HFFc6 (cell line): ENCODE measurements around the gene CNN3. TPM values are rescaled to one million over a fixed set of nuclear protein-coding genes. Genes with fewer than 3 reads are reported as not detected.

Source experiments
- DNase-seq: peaks from one replicate; pipeline ENCODE4 v3.0.0-alpha.2; 2018
- H3K27ac Mint-ChIP-seq: 2 replicates; pipeline ENCODE4 v1.8.0; 2020; ENCODE audit warnings: mild to moderate bottlenecking, mixed read lengths
- H3K27me3 Mint-ChIP-seq: 2 replicates; pipeline ENCODE4 v1.8.0; 2021; ENCODE audit warnings: mild to moderate bottlenecking, moderate library complexity, mixed read lengths; ENCODE audit not compliant: insufficient read depth
- H3K36me3 Mint-ChIP-seq: 2 replicates; pipeline ENCODE4 v1.8.0; 2021; ENCODE audit warnings: low read depth, mixed read lengths
- H3K4me1 Mint-ChIP-seq: 2 replicates; pipeline ENCODE4 v1.8.0; 2020; ENCODE audit warnings: low read depth, mixed read lengths
- H3K4me3 Mint-ChIP-seq: 2 replicates; pipeline ENCODE4 v1.8.0; 2020; ENCODE audit warnings: mild to moderate bottlenecking, moderate library complexity, mixed read lengths
- H3K9me3 Mint-ChIP-seq: 2 replicates; pipeline ENCODE4 v1.8.0; 2020; ENCODE audit warnings: mild to moderate bottlenecking, mixed read lengths
- total RNA-seq, 6 experiments: library from RNA; stranded (reverse); fragmentation: NEBNext Ultra II Directional; extraction: Animal tissue kit (Norgen Biotek cat#: 25700); gene quantifications; 2 replicates in 1 of 6; 3 replicates in 5 of 6; pipeline ENCODE4 v1.2.3, GENCODE V29; 2021
- TF ChIP-seq, protein P1 (sequence below): fragments of 200-600 bp; sonication (generic); IDR thresholded peaks from 2 replicates; pipeline ENCODE4 v1.5.0; 2021; ENCODE audit warnings: antibody characterized with exemption, mild to moderate bottlenecking

CNN3 gene
- total RNA-seq, 6 experiments from 2014 or later = 210 to 253 (median 232) TPM

DNA sequence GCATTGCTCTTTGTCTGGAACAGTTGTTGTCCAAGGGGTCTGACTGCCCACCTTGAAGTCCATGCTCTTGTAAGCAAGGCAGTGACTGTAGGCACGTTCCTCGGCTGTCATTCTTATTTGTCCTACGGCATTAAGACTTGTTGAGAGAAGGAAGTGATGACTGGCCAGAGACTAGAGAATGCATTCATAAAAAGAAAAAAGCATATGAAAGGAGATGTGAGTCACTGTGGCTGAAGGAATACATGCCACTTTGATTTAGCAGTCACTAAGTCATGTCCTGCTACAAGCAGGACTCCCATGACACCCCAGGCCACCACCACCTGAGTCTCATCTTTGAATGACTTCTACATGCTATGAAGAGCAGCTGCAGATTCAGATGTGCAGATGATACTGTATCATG lies 50.5 kb downstream of the CNN3 start:
- Mint-ChIP-seq H3K27ac (peak overlapping the region; percentile 49), H3K27me3 (peaks cover 5% of the 10 kb centered on the region; the same call in 1 of the 2 replicates), H3K4me1 (peaks cover 32% of the 10 kb centered on the region), H3K36me3 (no peaks in the 10 kb centered on the region), H3K9me3 (no peaks in the 10 kb centered on the region), H3K4me3 (peak overlapping the region; percentile 34; the same call in 1 of the 2 replicates)
- peak; percentile 50 for DNase-seq
- TF ChIP-seq, protein P1, sequence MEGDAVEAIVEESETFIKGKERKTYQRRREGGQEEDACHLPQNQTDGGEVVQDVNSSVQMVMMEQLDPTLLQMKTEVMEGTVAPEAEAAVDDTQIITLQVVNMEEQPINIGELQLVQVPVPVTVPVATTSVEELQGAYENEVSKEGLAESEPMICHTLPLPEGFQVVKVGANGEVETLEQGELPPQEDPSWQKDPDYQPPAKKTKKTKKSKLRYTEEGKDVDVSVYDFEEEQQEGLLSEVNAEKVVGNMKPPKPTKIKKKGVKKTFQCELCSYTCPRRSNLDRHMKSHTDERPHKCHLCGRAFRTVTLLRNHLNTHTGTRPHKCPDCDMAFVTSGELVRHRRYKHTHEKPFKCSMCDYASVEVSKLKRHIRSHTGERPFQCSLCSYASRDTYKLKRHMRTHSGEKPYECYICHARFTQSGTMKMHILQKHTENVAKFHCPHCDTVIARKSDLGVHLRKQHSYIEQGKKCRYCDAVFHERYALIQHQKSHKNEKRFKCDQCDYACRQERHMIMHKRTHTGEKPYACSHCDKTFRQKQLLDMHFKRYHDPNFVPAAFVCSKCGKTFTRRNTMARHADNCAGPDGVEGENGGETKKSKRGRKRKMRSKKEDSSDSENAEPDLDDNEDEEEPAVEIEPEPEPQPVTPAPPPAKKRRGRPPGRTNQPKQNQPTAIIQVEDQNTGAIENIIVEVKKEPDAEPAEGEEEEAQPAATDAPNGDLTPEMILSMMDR = no peak

DNA sequence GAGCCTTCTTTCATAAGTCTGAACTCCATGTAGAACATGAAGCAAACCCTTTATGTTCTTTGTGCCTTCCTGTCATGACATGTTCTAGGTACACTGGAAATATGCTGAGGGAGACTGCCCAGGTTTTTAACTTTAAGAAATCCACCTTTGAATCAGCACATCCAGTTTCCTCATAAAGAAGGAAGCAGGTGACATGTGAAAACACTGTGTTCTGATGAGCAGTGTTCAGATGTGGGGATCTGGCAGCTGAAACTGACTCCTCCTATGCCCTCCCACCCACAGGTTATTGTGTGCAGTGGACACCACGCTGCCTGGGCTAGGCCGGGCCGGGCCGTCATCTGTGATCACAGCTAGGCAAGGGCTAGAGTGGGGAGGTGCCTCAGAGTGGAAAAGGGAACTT lies 51.1 kb downstream of the CNN3 start:
- Mint-ChIP-seq H3K36me3 (no peaks in the 10 kb centered on the region), H3K9me3 (no peaks in the 10 kb centered on the region), H3K4me1 (peaks cover 37% of the 10 kb centered on the region), H3K4me3 (no peak overlapping the region), H3K27ac (no peak overlapping the region), H3K27me3 (peaks cover 5% of the 10 kb centered on the region; the same call in 1 of the 2 replicates)
- TF ChIP-seq, protein P1 = no peak
- DNase-seq = no peak

DNA sequence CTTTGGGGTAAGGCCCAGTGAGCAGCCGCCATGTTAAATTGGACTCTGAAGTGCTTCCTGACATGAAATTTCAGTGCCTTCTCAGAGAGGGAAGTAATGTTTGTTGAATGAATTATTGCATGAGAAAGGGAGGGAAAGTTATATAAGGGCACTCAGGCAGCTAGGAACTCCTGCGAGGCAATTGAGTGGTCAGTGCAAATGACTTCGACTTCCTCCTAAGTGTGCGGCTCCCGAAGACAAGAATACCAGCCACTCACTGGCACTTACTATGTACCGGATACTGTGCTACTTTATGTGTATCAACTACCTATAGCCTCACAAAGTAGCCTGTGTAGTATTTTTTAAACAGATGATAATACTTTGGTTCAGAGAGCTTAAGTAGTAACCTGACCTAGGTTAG lies 52.5 kb downstream of the CNN3 start:
- Mint-ChIP-seq H3K27ac (no peak overlapping the region), H3K27me3 (peaks cover 5% of the 10 kb centered on the region; the same call in 1 of the 2 replicates), H3K9me3 (no peaks in the 10 kb centered on the region), H3K36me3 (no peaks in the 10 kb centered on the region), H3K4me3 (no peak overlapping the region), H3K4me1 (peaks cover 39% of the 10 kb centered on the region)
- DNase-seq = no peak
- TF ChIP-seq, protein P1 = no peak

DNA sequence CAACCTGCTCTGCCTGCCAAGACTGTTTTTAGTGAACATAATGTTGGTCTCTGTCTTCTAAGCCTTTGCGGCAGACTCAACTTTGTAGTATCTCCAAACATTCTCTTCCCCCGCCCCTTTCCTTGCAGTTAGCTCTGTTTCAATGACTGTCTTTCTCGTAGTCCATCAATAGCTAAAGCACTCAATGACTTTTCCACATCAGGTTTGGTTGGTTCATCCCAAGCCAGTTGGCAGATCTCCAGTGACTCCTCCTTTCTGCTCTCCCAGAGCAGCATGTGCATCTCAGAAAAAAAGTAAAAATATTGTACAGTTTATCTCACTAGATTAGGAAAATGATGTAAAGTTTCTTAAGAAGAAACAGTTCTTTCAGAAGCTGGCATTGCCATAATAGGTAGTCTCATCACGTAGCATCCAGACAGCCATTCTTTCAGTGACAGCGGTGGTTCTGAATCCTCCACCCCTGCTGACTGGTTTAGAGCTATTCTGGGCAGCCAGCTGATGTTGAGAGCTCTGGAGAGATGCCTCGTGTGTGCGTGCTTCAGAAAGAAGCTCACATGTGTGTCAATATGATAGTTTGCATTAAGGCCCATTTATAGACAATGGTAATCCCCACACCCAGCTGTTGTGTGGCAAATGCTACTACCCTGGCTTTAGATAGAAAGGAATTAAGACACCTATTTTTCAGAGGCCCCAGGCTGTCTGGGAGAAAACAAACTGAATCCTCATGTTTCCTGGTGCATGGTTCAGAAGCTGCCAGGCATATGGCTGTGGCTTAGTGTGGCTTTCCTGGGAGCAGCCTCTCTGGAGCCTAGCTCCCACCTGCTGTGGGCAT lies 53.2 kb downstream of the CNN3 start:
- Mint-ChIP-seq H3K4me1 (peaks cover 39% of the 10 kb centered on the region), H3K27ac (no peak overlapping the region), H3K36me3 (no peaks in the 10 kb centered on the region), H3K4me3 (no peak overlapping the region), H3K27me3 (peaks cover 5% of the 10 kb centered on the region; the same call in 1 of the 2 replicates), H3K9me3 (no peaks in the 10 kb centered on the region)
- no peak for DNase-seq
- TF ChIP-seq, protein P1 = no peak

DNA sequence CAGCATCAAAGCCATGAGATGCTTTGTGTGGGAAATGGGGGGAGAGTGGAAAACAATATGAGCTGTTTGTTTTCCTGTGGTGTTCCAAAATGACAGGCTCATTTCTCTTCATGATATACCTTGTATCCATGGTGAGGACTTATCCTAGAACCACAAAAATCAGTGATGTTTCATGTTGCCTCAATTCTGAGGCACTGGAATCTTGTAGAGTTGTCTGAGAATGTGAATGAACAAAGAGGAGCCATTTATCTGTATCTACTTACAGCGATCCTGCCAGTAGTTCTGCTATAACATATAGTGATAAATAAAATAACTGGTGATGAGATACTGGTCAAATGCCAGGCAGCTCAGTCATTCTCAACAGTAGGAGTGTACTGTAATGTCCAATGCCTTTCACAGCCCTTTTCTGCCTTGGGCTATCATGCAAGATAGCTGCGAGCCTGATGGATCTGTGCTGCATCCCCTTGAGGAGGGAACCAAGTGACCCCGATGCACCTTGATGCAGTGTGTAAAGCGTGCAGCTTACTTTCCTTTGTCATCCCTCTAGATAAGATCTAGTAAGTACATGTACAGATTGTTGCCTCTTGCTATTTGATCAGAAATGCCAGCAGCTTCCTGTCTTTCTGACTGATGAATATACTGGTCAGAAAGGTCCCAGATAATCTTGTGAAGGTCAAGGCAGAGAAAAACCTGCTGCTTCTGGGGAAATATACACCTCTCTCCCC lies 54.0 kb downstream of the CNN3 start:
- Mint-ChIP-seq H3K4me1 (peaks cover 39% of the 10 kb centered on the region), H3K36me3 (no peaks in the 10 kb centered on the region), H3K27me3 (peaks cover 5% of the 10 kb centered on the region; the same call in 1 of the 2 replicates), H3K9me3 (no peaks in the 10 kb centered on the region), H3K4me3 (no peak overlapping the region), H3K27ac (no peak overlapping the region)
- no peak for DNase-seq
- TF ChIP-seq, protein P1 = no peak
